Panc1 (cell line): ENCODE data around the gene CCDC68. TPM values are rescaled to one million over a fixed set of nuclear protein-coding genes. Genes with fewer than 3 reads are reported as not detected.

Experiments
- ATAC-seq: fragments of 200-7000 bp; cut with Tn5 transposase; 2 replicates; pipeline ENCODE4 v1.9.1; 2020; ENCODE audit warnings: mild to moderate bottlenecking, moderate library complexity
- BruUV-seq: library from RNA; stranded (reverse); fragments of 400-500 nt; replicated peaks from 2 replicates; lab custom pipeline; 2021; lab: Mats Ljungman, UMichigan
- CTCF ChIA-PET: fragments of 300-600 bp; sonication (Branson Sonifier 250); formaldehyde crosslinking; loops from one replicate; lab custom pipeline; 2022; ENCODE audit warnings: antibody characterized with exemption; lab: Charles Lee
- POLR2A ChIA-PET: fragments of 300-600 bp; sonication (Branson Sonifier 250); formaldehyde crosslinking; loops from one replicate; lab custom pipeline; 2022; ENCODE audit warnings: antibody characterized with exemption; lab: Charles Lee
- DNase-seq: peaks from one replicate; pipeline ENCODE4 v3.0.0-alpha.2; 2010; ENCODE audit warnings: low read depth, low spot score
- H3K27ac ChIP-seq: 2 replicates; pipeline ENCODE4 v1.5.1; 2011; ENCODE audit warnings: mild to moderate bottlenecking, low read length, inconsistent platforms
- H3K27me3 ChIP-seq: fragments of 200-500 bp; sonication (Bioruptor generic); 2 replicates; pipeline ENCODE4 v1.6.0; 2014; ENCODE audit warnings: low read length, inconsistent platforms; ENCODE audit not compliant: control insufficient read depth, insufficient read depth
- H3K36me3 ChIP-seq: fragments of 200-500 bp; sonication (Bioruptor generic); 2 replicates; pipeline ENCODE4 v1.5.1; 2014; ENCODE audit warnings: inconsistent platforms, mild to moderate bottlenecking, low read length, moderate library complexity; ENCODE audit not compliant: control insufficient read depth, insufficient read depth
- H3K4me1 ChIP-seq: 2 replicates; pipeline ENCODE4 v1.5.1; 2011; ENCODE audit warnings: inconsistent platforms, mild to moderate bottlenecking, low read length, moderate library complexity; ENCODE audit not compliant: control insufficient read depth, insufficient read depth
- H3K4me3 ChIP-seq, 2 experiments: 2 replicates each; pipeline ENCODE4 v1.5.1; 2011 to 2012; ENCODE audit warnings: low read depth in 2 of 2, low read length in 2 of 2, mild to moderate bottlenecking in 2 of 2, inconsistent platforms in 1 of 2, moderate library complexity in 1 of 2
- H3K9me3 ChIP-seq: fragments of 200-500 bp; sonication (Bioruptor generic); 2 replicates; pipeline ENCODE4 v1.5.1; 2014; ENCODE audit warnings: low read depth, mild to moderate bottlenecking, inconsistent platforms, low read length, moderate library complexity; ENCODE audit not compliant: control insufficient read depth, insufficient read depth
- CTCF ChIP-seq: fragments of 450-650 bp; IDR thresholded peaks from 2 replicates; pipeline ENCODE4 v1.5.1; 2017; ENCODE audit warnings: mild to moderate bottlenecking
- POLR2AphosphoS5 ChIP-seq: IDR thresholded peaks from 2 replicates; pipeline ENCODE4 v1.6.1; 2012; ENCODE audit warnings: mild to moderate bottlenecking, low read depth, low read length, moderate library complexity
- SIN3A ChIP-seq: IDR thresholded peaks from 2 replicates; pipeline ENCODE4 v1.6.1; 2012; ENCODE audit warnings: low read depth, mild to moderate bottlenecking, low read length, moderate library complexity, borderline replicate concordance; ENCODE audit not compliant: insufficient read depth
- TCF7L2 ChIP-seq: IDR thresholded peaks from 2 replicates; pipeline ENCODE4 v1.6.1; 2011; ENCODE audit warnings: mild to moderate bottlenecking, low read depth, low read length, inconsistent platforms
- in situ Hi-C: cut with HindIII; loops from 2 replicates; pipeline ENCODE4 v1.10.0; 2016; ENCODE audit warnings: low sequenced_read_pairs, low pct_unique_long_range_greater_than_20kb
- intact Hi-C: fragments of 100-400 bp; cut with micrococcal nuclease; formaldehyde crosslinking; loops from one replicate; pipeline ENCODE4 v1.10.0; 2022; ENCODE audit not compliant: unreplicated experiment
- total RNA-seq: library from RNA; stranded (reverse); gene quantifications from one replicate; pipeline ENCODE4 v1.2.1, GENCODE V29; 2021; ENCODE audit not compliant: unreplicated experiment
- TF ChIP-seq, protein P1 (sequence below), 2 experiments: IDR thresholded peaks; 2 replicates each; pipeline ENCODE4 v1.6.1; 2011 to 2012; ENCODE audit warnings: low read depth in 2 of 2, control low read depth in 1 of 2, low read length in 1 of 2, mild to moderate bottlenecking in 1 of 2, moderate library complexity in 1 of 2; ENCODE audit not compliant: insufficient read depth in 1 of 2

CCDC68 gene
- total RNA-seq, 1 experiment from 2014 or later: 0.41 TPM

- Histone ChIP-seq H3K36me3 (no peaks in the 10 kb centered on the region), H3K9me3 (no peaks in the 10 kb centered on the region), H3K27ac (no peak overlapping the region), H3K4me1 (no peaks in the 10 kb centered on the region), H3K27me3 (no peaks in the 10 kb centered on the region), H3K4me3 (no peak overlapping the region)
- BruUV-seq: no TSS peak
- CTCF ChIA-PET: no interaction called here
- ATAC-seq: no peak
- intact Hi-C loops (no loop called here), in situ Hi-C loops (no loop called here)
- TF ChIP-seq TCF7L2: no peak
- TF ChIP-seq, protein P1, sequence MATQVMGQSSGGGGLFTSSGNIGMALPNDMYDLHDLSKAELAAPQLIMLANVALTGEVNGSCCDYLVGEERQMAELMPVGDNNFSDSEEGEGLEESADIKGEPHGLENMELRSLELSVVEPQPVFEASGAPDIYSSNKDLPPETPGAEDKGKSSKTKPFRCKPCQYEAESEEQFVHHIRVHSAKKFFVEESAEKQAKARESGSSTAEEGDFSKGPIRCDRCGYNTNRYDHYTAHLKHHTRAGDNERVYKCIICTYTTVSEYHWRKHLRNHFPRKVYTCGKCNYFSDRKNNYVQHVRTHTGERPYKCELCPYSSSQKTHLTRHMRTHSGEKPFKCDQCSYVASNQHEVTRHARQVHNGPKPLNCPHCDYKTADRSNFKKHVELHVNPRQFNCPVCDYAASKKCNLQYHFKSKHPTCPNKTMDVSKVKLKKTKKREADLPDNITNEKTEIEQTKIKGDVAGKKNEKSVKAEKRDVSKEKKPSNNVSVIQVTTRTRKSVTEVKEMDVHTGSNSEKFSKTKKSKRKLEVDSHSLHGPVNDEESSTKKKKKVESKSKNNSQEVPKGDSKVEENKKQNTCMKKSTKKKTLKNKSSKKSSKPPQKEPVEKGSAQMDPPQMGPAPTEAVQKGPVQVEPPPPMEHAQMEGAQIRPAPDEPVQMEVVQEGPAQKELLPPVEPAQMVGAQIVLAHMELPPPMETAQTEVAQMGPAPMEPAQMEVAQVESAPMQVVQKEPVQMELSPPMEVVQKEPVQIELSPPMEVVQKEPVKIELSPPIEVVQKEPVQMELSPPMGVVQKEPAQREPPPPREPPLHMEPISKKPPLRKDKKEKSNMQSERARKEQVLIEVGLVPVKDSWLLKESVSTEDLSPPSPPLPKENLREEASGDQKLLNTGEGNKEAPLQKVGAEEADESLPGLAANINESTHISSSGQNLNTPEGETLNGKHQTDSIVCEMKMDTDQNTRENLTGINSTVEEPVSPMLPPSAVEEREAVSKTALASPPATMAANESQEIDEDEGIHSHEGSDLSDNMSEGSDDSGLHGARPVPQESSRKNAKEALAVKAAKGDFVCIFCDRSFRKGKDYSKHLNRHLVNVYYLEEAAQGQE (IDR thresholded peaks at IDR 0.05; ENCODE audit: insufficient read depth in 1 of 2, low read depth in 2 of 2, low read length in 1 of 2): no peak
- TF ChIP-seq CTCF: no peak
- no peak for TF ChIP-seq SIN3A
- no peak for TF ChIP-seq POLR2AphosphoS5
- no peak for DNase-seq
- POLR2A ChIA-PET: no interaction called here
These were observed 20.8 kb downstream of the CCDC68 start for GRCh38 chr18:54938506-54938905.

GRCh38 chr18:54932472-54932871 lies 26.8 kb downstream of the CCDC68 start:
- Histone ChIP-seq H3K27ac (no peak overlapping the region), H3K36me3 (no peaks in the 10 kb centered on the region), H3K9me3 (no peaks in the 10 kb centered on the region), H3K27me3 (no peaks in the 10 kb centered on the region), H3K4me3 (no peak overlapping the region), H3K4me1 (no peaks in the 10 kb centered on the region)
- in situ Hi-C loops: no loop called here
- ChIA-PET POLR2A (no interaction called here), CTCF (no interaction called here)
- no peak for DNase-seq
- intact Hi-C loops: no loop called here
- no peak for ATAC-seq
- BruUV-seq: no TSS peak
- TF ChIP-seq POLR2AphosphoS5: no peak
- no peak for TF ChIP-seq SIN3A
- no peak for TF ChIP-seq TCF7L2
- TF ChIP-seq, protein P1 (IDR thresholded peaks at IDR 0.05; ENCODE audit: insufficient read depth in 1 of 2, low read depth in 2 of 2, low read length in 1 of 2): no peak
- TF ChIP-seq CTCF: no peak
